Liver (tissue), 9 donors: ENCODE results near the gene MR1. TPM values are rescaled to one million over a fixed set of nuclear protein-coding genes. Genes with fewer than 3 reads are reported as not detected.

Experiments
- DNase-seq: peaks from one replicate; pipeline ENCODE4 v3.0.0-alpha.2; 2017; ENCODE audit warnings: low spot score
- H3K27ac ChIP-seq, 2 donors: one replicate each; pipeline ENCODE4 v1.7.0; 2013; ENCODE audit warnings: inconsistent platforms in 2 of 2, low read length in 2 of 2, control low read depth in 1 of 2, low read depth in 1 of 2, mild to moderate bottlenecking in 1 of 2
- H3K27me3 ChIP-seq, 4 donors: one replicate each; pipeline versions ENCODE4 v1.6.1 to v1.7.0; 2013; ENCODE audit warnings: low read length in 3 of 4, inconsistent platforms in 1 of 4, mild to moderate bottlenecking in 1 of 4, moderate library complexity in 1 of 4; ENCODE audit not compliant: control insufficient read depth in 4 of 4, insufficient read depth in 4 of 4
- H3K36me3 ChIP-seq, 4 donors: one replicate each; pipeline versions ENCODE4 v1.6.1 to v1.7.0; 2013; ENCODE audit warnings: low read length in 3 of 4, mild to moderate bottlenecking in 3 of 4, low read depth in 1 of 4, moderate library complexity in 1 of 4; ENCODE audit not compliant: control insufficient read depth in 4 of 4, insufficient read depth in 3 of 4
- H3K4me1 ChIP-seq, 4 donors: one replicate each; pipeline versions ENCODE4 v1.6.1 to v1.7.0; 2013; ENCODE audit warnings: low read length in 3 of 4, mild to moderate bottlenecking in 3 of 4, moderate library complexity in 1 of 4; ENCODE audit not compliant: control insufficient read depth in 4 of 4, insufficient read depth in 4 of 4
- H3K4me3 ChIP-seq, 3 donors: one replicate each; pipeline versions ENCODE4 v1.6.1 to v1.7.0; 2013; ENCODE audit warnings: low read length in 3 of 3, control low read depth in 1 of 3, low read depth in 1 of 3, mild to moderate bottlenecking in 1 of 3
- H3K9ac ChIP-seq, 2 donors: one replicate each; pipeline ENCODE4 v1.7.0; 2013; ENCODE audit warnings: low read length in 2 of 2, mild to moderate bottlenecking in 2 of 2, moderate library complexity in 2 of 2, control low read depth in 1 of 2, low read depth in 1 of 2
- H3K9me3 ChIP-seq, 4 donors: one replicate each; pipeline versions ENCODE4 v1.6.1 to v1.7.0; 2013; ENCODE audit warnings: low read length in 3 of 4; ENCODE audit not compliant: control insufficient read depth in 4 of 4
- ATF3 ChIP-seq: IDR thresholded peaks from 2 replicates; pipeline ENCODE4 v1.6.1; 2016; ENCODE audit warnings: antibody characterized with exemption
- CTCF ChIP-seq: fragments of 150-350 bp; IDR thresholded peaks from 2 replicates; pipeline ENCODE4 v1.5.1; 2017; ENCODE audit warnings: improper control_type of control experiment, low read depth, low read length; ENCODE audit not compliant: missing input control
- EGR1 ChIP-seq, 2 donors: IDR thresholded peaks; 2 replicates each; pipeline ENCODE4 v1.6.1; 2016 to 2018; ENCODE audit warnings: antibody characterized with exemption in 2 of 2, low read depth in 2 of 2
- FOXA1 ChIP-seq: IDR thresholded peaks from 2 replicates; pipeline ENCODE4 v1.6.1; 2016; ENCODE audit warnings: antibody characterized with exemption
- GABPA ChIP-seq, 2 donors: IDR thresholded peaks in 1 of 2; conservative IDR thresholded peaks in 1 of 2; 2 replicates each; pipeline ENCODE4 v1.6.1; 2016; ENCODE audit warnings: antibody characterized with exemption in 2 of 2, mild to moderate bottlenecking in 1 of 2, moderate library complexity in 1 of 2
- HNF4A ChIP-seq, 2 donors: conservative IDR thresholded peaks; 2 replicates each; pipeline ENCODE4 v1.6.1; 2016; ENCODE audit warnings: antibody characterized with exemption in 2 of 2, mild to moderate bottlenecking in 2 of 2
- HNF4G ChIP-seq: IDR thresholded peaks from 2 replicates; pipeline ENCODE4 v1.6.1; 2016; ENCODE audit warnings: antibody characterized with exemption
- JUND ChIP-seq, 2 donors: IDR thresholded peaks; 2 replicates each; pipeline ENCODE4 v1.6.1; 2016; ENCODE audit warnings: antibody characterized with exemption in 2 of 2
- MAX ChIP-seq: IDR thresholded peaks from 2 replicates; pipeline ENCODE4 v1.6.1; 2016; ENCODE audit warnings: antibody characterized with exemption
- REST ChIP-seq: IDR thresholded peaks from 2 replicates; pipeline ENCODE4 v1.6.1; 2016; ENCODE audit warnings: antibody characterized with exemption, mild to moderate bottlenecking
- RXRA ChIP-seq, 2 donors: IDR thresholded peaks; 2 replicates each; pipeline ENCODE4 v1.6.1; 2017 to 2018; ENCODE audit warnings: antibody characterized with exemption in 2 of 2, mild to moderate bottlenecking in 1 of 2
- SP1 ChIP-seq: IDR thresholded peaks from 2 replicates; pipeline ENCODE4 v1.6.1; 2018; ENCODE audit warnings: antibody characterized with exemption, mild to moderate bottlenecking
- TAF1 ChIP-seq: conservative IDR thresholded peaks from 2 replicates; pipeline ENCODE4 v1.6.1; 2016; ENCODE audit warnings: antibody characterized with exemption, mild to moderate bottlenecking
- YY1 ChIP-seq: IDR thresholded peaks from 2 replicates; pipeline ENCODE4 v1.6.1; 2016; ENCODE audit warnings: antibody characterized with exemption, mild to moderate bottlenecking
- ZBTB33 ChIP-seq: IDR thresholded peaks from 2 replicates; pipeline ENCODE4 v1.6.1; 2016; ENCODE audit warnings: antibody characterized with exemption
- WGBS: extraction: QIAGEN DNeasy Blood & Tissue Kit; methylation state at CpG from one replicate; pipeline ENCODE4 v1.1.7; 2013; 5-methylcytosine and 5-hydroxymethylcytosine counted together
- polyA plus RNA-seq, 2 donors: library from polyadenylated mRNA; stranded (reverse) in 1 of 2; unstranded in 1 of 2; fragments of 200-250 nt in 1 of 2; fragments of >200 nt in 1 of 2; fragmentation: Nextera tagmentation in 1 of 2; extraction: Ambion mirVana in 1 of 2; gene quantifications; one replicate each; pipeline versions ENCODE4 v1.2.1 to v1.2.3, GENCODE V29; 2013 to 2015
- total RNA-seq, 2 donors: library from RNA; depleted of rRNA; stranded (reverse); fragments of >200 nt; gene quantifications; one replicate each; pipeline ENCODE4 v1.2.3, GENCODE V29; 2014
- donor health status: healthy.
- donor health status: healthy.
- donor health status: healthy.
- donor health status: healthy.
- donor health status: healthy.

The MR1 gene
- total and polyA plus RNA-seq, 4 donors: 5.5 to 8.1 (median 6.1) TPM

GRCh38 chr1:181014477-181015250, 19.1 kb upstream of the MR1 start:
- TF ChIP-seq HNF4G (no peak), HNF4A (conservative IDR thresholded peaks at IDR 0.05) (no peak), ATF3 (no peak), CTCF (no peak), RXRA (IDR thresholded peaks at IDR 0.05) (no peak), TAF1 (no peak), REST (no peak), SP1 (no peak), ZBTB33 (no peak), GABPA (IDR thresholded peaks at IDR 0.05 in 1 of 2, conservative IDR thresholded peaks at IDR 0.05 in 1 of 2) (no peak), JUND (IDR thresholded peaks at IDR 0.05) (no peak)
- H3K27ac ChIP-seq: no peak overlapping the region
- no peak overlapping the region for H3K9ac ChIP-seq
- H3K27me3 ChIP-seq: no peaks in the 10 kb centered on the region
- no peaks in the 10 kb centered on the region for H3K4me1 ChIP-seq
- DNase-seq: no peak
- no peaks in the 10 kb centered on the region for H3K9me3 ChIP-seq
- no peak overlapping the region for H3K4me3 ChIP-seq
- 81% methylated on average over 2 of the region's 2 CpGs for WGBS
- H3K36me3 ChIP-seq: no peaks in the 10 kb centered on the region

GRCh38 chr1:181015251-181015615, 18.6 kb upstream of the MR1 start:
- Histone ChIP-seq H3K27ac (no peak overlapping the region), H3K4me1 (no peaks in the 10 kb centered on the region), H3K4me3 (no peak overlapping the region), H3K27me3 (no peaks in the 10 kb centered on the region), H3K9me3 (no peaks in the 10 kb centered on the region), H3K9ac (no peak overlapping the region), H3K36me3 (no peaks in the 10 kb centered on the region)
- no peak for TF ChIP-seq YY1
- no peak for TF ChIP-seq MAX
- TF ChIP-seq TAF1: no peak
- no peak for TF ChIP-seq FOXA1
- no peak for TF ChIP-seq HNF4G
- TF ChIP-seq GABPA (IDR thresholded peaks at IDR 0.05 in 1 of 2, conservative IDR thresholded peaks at IDR 0.05 in 1 of 2): no peak
- no peak for TF ChIP-seq EGR1 (IDR thresholded peaks at IDR 0.05; ENCODE audit: low read depth in 2 of 2)
- TF ChIP-seq REST: no peak
- DNase-seq: no peak
